Testis (tissue), 3 donors: ENCODE measurements around the gene EIF4G1. TPM values are rescaled to one million over a fixed set of nuclear protein-coding genes. Genes with fewer than 3 reads are reported as not detected.
A peak's percentile ranks its signal among the peaks of the same experiment; 100 is the strongest.

Source experiments
- DNase-seq: peaks from one replicate; pipeline ENCODE4 v3.0.0-alpha.2; 2019
- H3K27ac ChIP-seq, 2 donors: fragments of 200-600 bp; sonication (generic); one replicate each; pipeline ENCODE4 v1.5.1; 2019
- H3K27me3 ChIP-seq: fragments of 200-600 bp; sonication (generic); one replicate; pipeline ENCODE4 v1.5.1; 2019
- H3K36me3 ChIP-seq: fragments of 200-600 bp; sonication (generic); one replicate; pipeline ENCODE4 v1.5.1; 2017; ENCODE audit warnings: low read depth; ENCODE audit errors: missing control alignments
- H3K4me1 ChIP-seq: fragments of 200-600 bp; sonication (generic); one replicate; pipeline ENCODE4 v1.5.1; 2019
- H3K4me3 ChIP-seq, 2 donors: fragments of 200-600 bp; sonication (generic); one replicate each; pipeline ENCODE4 v1.5.1; 2017 to 2019
- H3K9me3 ChIP-seq: fragments of 200-600 bp; sonication (generic); one replicate; pipeline ENCODE4 v1.5.1; 2017
- CTCF ChIP-seq, 3 experiments: fragments of 450-650 bp in 2 of 3; fragments of 200-600 bp in 1 of 3; sonication (generic) in 1 of 3; IDR thresholded peaks; one replicate each; pipeline ENCODE4 v1.5.1; 2016 to 2019; ENCODE audit warnings: antibody characterized with exemption in 3 of 3, mild to moderate bottlenecking in 2 of 3, moderate library complexity in 1 of 3
- POLR2A ChIP-seq: fragments of 450-650 bp; IDR thresholded peaks from one replicate; pipeline ENCODE4 v1.6.1; 2017; ENCODE audit warnings: antibody characterized with exemption, mild to moderate bottlenecking, moderate library complexity
- WGBS, 2 donors: methylation state at CpG; one replicate each; pipeline ENCODE4 v1.1.5; 2018; 5-methylcytosine and 5-hydroxymethylcytosine counted together
- intact Hi-C: fragments of 100-400 bp; cut with DNase I; formaldehyde crosslinking; loops from one replicate; pipeline ENCODE4 v1.15.1; 2023; ENCODE audit warnings: low total_unique reads
- polyA plus RNA-seq: library from polyadenylated mRNA; stranded (reverse); fragments of 350-450 nt; fragmentation: Illumina TruSeq; extraction: RNeasy Lipid Tissue Mini Kit (QIAGEN cat#74804); gene quantifications from one replicate; pipeline ENCODE4 v1.2.3, GENCODE V29; 2014; ENCODE audit warnings: low read depth, low replicate concordance; ENCODE audit not compliant: insufficient read depth
- total RNA-seq, 2 donors: library from RNA; depleted of rRNA; stranded (reverse); fragments of >200 nt; gene quantifications; one replicate each; pipeline ENCODE4 v1.2.3, GENCODE V29; 2016

EIF4G1 gene
- total and polyA plus RNA-seq, 3 donors from 2014 or later: 255 to 295 (median 295) TPM

- Histone ChIP-seq H3K27ac (peak overlapping the region; percentile 65 to 79), H3K36me3 (no peaks in the 10 kb centered on the region), H3K4me1 (peaks cover 10% of the 10 kb centered on the region), H3K27me3 (no peaks in the 10 kb centered on the region), H3K4me3 (peak overlapping the region; percentile 89 to 91), H3K9me3 (no peaks in the 10 kb centered on the region)
- intact Hi-C loops: no loop called here
- no peak for TF ChIP-seq POLR2A
- no peak for TF ChIP-seq CTCF (IDR thresholded peaks at IDR 0.05)
- 15% methylated on average over 22 to 29 of the region's 29 CpGs for WGBS, 2 donors
- no peak for DNase-seq
Measured at GRCh38 chr3:184299488-184300377, 14.7 kb upstream of the EIF4G1 start.

GRCh38 chr3:184300378-184300720 is 14.1 kb upstream of the EIF4G1 start:
- Histone ChIP-seq H3K36me3 (no peaks in the 10 kb centered on the region), H3K9me3 (no peaks in the 10 kb centered on the region), H3K27me3 (no peaks in the 10 kb centered on the region), H3K4me3 (no peak overlapping the region), H3K4me1 (peaks cover 10% of the 10 kb centered on the region), H3K27ac (no peak overlapping the region)
- intact Hi-C loops: no loop called here
- TF ChIP-seq CTCF (IDR thresholded peaks at IDR 0.05) (no peak), POLR2A (no peak)
- 63 to 75% methylated on average over 3 of the region's 3 CpGs for WGBS, 2 donors
- no peak for DNase-seq

- Histone ChIP-seq H3K4me3 (no peak overlapping the region), H3K36me3 (no peaks in the 10 kb centered on the region), H3K4me1 (peaks cover 7% of the 10 kb centered on the region), H3K27me3 (no peaks in the 10 kb centered on the region), H3K27ac (no peak overlapping the region), H3K9me3 (no peaks in the 10 kb centered on the region)
- no peak for DNase-seq
- WGBS, 2 donors: 47 to 63% methylated on average over 1 of the region's 1 CpG
- intact Hi-C loops: no loop called here
- TF ChIP-seq POLR2A (no peak), CTCF (IDR thresholded peaks at IDR 0.05) (peak; percentile 16 to 39 (median 30))
Measured at GRCh38 chr3:184305577-184305976, 8.8 kb upstream of the EIF4G1 start.

GRCh38 chr3:184306341-184306972 is 7.9 kb upstream of the EIF4G1 start:
- Histone ChIP-seq H3K9me3 (no peaks in the 10 kb centered on the region), H3K27ac (no peak overlapping the region), H3K4me3 (no peak overlapping the region), H3K27me3 (no peaks in the 10 kb centered on the region), H3K4me1 (peaks cover 7% of the 10 kb centered on the region), H3K36me3 (no peaks in the 10 kb centered on the region)
- DNase-seq: no peak
- TF ChIP-seq CTCF (IDR thresholded peaks at IDR 0.05): no peak
- no peak for TF ChIP-seq POLR2A
- 88 to 94% methylated on average over 4 of the region's 4 CpGs for WGBS, 2 donors
- intact Hi-C loops: no loop called here
